Stimulated activated CD4-positive, alpha-beta T cell treated with anti-CD3 and anti-CD28 coated beads, TNF-alpha, amount 100 ng/mL, for 4 hours (primary cell): ENCODE data around the gene HS3ST6.
"Not testable (repeated sequence)": the region's sequence is repeated elsewhere in the genome, so short reads cannot be mapped to it uniquely, and the experiment has no call there.

Source experiments
- DNase-seq, 3 experiments: peaks; one replicate each; pipeline ENCODE4 v3.0.0-alpha.2; 2020; ENCODE audit warnings: low read depth in 3 of 3

Gene HS3ST6

GRCh38 chr16:1877804-1878203, 40.4 kb downstream of the HS3ST6 start:
- DNase-seq: no peak

DNA sequence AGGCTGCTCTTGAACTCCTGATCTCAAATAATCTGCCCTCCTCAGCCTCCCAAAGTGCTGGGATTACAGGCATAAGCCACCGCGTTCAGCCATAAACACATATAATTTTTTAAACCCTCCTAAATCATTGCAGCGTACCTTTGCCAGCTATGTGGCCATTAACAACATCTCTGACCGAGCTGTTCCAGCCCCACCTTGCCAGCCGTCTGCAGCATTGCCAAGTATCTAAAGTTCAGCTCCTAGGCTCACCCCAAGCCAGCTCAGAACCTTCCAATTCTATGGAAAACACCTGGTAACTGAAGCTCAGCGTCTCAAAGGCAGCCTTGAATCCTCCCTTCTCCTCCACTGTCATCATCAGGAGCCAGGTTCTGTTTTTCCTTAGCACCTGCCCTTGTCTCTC, 41.1 kb downstream of the HS3ST6 start:
- DNase-seq: no peak

DNA sequence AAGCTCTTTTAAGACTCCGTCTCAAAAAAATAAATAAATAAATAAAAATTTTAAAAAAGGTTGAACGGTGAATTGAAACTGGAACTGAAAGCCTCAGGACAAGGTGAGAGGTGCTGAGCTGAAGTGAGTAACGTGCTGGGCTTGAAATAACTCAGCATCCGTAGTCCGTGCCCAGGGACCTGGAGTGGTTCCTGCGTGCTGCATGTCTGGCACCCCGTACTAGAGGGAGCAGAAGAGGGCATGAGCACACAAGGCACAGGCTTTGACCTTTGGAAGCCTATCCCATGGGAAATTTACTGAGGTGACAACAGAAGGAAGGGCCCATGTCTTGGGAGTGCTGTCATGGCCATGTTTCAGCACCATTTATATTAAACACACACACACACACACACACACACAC, 41.7 kb downstream of the HS3ST6 start:
- no peak for DNase-seq

DNA sequence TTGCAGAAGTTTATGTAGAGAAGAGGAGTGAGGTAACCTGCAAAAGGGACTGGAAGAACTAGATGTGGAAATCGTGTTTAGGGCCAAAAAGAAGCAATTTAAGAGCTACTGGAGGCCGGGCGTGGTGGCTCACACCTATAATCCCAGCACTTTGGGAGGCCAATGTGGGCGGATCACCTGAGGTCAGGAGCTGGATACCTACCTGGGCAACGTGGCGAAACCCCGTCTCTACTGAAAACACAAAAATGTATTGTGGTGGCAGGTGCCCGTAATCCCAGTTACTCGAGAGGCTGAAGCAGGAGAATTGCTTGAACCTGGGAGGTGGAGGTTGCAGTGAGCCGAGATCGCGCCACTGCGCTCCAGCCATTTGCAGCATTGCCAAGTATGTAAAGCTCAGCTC, 42.1 kb downstream of the HS3ST6 start:
- DNase-seq: not testable (repeated sequence)

- no peak for DNase-seq
Measured at GRCh38 chr16:1874854-1875253, 43.4 kb downstream of the HS3ST6 start.

GRCh38 chr16:1871974-1872635, 46.1 kb downstream of the HS3ST6 start, which contains the start of gene MEIOB:
MEIOB (minus strand) TSS chr16:1872164; CDS start chr16:1868175, 3,989 bp downstream.
- no peak for DNase-seq

- DNase-seq: no peak
Measured at GRCh38 chr16:1870365-1871082, 47.7 kb downstream of the HS3ST6 start.

- DNase-seq: no peak
Measured at GRCh38 chr16:1865902-1866690, 52.1 kb downstream of the HS3ST6 start.

DNA sequence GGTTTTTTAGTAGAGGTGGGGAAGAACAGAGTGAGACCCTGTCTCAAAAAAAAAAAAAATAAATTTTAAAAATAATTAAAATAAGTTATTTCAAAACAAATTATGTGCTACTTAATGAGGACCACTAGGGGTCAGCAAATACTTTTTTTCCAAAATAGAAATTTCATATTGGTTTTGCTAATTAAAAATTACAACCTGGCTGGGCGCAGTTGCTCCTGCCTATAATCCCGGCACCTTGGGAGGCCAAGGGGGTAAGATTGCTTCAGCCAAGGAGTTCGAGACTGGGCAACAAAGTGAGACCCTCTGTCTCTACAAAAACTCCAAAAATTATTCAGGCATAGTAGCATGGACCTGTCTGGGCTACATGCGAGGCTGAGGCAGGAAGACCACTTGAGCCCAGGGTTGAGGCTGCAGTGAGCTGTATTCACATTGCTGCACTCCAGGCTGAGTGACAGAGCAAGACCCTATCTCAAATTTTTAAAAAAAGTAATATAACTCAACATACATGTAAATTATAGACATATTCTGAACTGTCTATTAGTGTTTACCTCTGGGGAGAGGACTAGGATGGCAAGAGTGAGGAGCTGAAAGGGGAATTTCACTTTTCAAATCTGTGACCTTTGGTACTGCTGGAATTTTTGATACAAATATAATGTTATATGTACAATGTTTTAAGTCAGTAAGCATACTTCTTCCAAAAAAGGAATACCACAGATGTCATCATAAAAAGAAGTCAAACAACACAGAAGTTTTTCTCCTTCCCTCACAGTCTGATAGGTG, 54.3 kb downstream of the HS3ST6 start:
- DNase-seq: no peak

DNA sequence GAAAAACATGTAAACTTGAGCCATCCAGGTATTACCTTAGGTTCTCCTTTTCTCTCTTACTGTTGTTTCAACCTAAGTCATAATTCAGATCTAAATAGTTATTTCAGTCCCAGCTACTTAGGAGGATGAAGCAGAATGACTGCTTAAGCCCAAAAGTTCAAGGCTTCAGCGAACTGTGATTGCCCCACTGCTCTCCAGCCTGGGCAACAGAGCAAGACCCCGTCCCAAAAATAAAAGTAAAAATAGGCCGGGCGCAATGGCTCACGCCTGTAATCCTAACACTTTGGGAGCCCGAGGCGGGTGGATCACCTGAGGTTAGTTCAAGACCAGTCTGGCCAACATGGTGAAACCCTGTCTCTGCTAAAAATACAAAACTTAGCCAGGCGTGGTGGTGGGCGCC, 55.8 kb downstream of the HS3ST6 start:
- DNase-seq: no peak

DNA sequence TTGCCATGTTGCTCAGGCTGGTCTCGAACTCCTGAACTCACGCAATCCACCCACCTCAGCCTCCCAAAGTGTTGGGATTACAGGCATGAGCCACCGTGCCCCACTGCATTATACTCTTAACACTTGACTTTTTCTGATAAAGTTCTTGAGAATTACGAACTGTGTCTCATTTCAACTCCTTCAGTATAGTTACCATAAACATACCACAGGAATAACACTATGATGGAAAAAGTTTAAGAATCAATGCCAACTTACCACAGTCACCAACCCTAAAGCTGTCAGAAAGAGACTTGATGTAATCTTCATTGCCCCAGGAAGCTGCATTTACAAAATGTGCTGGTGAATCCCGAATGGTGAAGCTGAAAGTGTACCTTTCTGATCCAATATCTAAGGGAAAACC, 56.5 kb downstream of the HS3ST6 start:
- no peak for DNase-seq
